Endothelial cell of umbilical vein (primary cell): ENCODE results near the gene MEF2C.

Experiments used
- CTCF ChIP-seq, 2 donors: IDR thresholded peaks; 1 replicate in 1 of 2; 2 replicates in 1 of 2; pipeline ENCODE4 v1.5.1; 2011; ENCODE audit warnings: low read length in 2 of 2, mild to moderate bottlenecking in 2 of 2, moderate library complexity in 2 of 2, control low read depth in 1 of 2, inconsistent platforms in 1 of 2, low read depth in 1 of 2; ENCODE audit not compliant: insufficient read depth in 1 of 2; ENCODE audit errors: extremely low read depth in 1 of 2
- EZH2 ChIP-seq: IDR thresholded peaks from 2 replicates; pipeline ENCODE4 v1.6.1; 2012; ENCODE audit warnings: borderline replicate concordance, low read depth, mild to moderate bottlenecking, moderate library complexity, low read length, inconsistent platforms; ENCODE audit not compliant: severe bottlenecking
- FOS ChIP-seq: IDR thresholded peaks from 2 replicates; pipeline ENCODE4 v1.6.1; 2011; ENCODE audit warnings: mild to moderate bottlenecking, low read length, moderate library complexity, borderline replicate concordance; ENCODE audit not compliant: insufficient read depth
- GATA2 ChIP-seq: IDR thresholded peaks from 2 replicates; pipeline ENCODE4 v1.7.0; 2011; ENCODE audit warnings: low read depth, mild to moderate bottlenecking, moderate library complexity, mixed read lengths, low read length; ENCODE audit not compliant: insufficient read length, insufficient read depth
- MYC ChIP-seq: IDR thresholded peaks from one replicate; pipeline ENCODE4 v1.6.1; 2011; ENCODE audit warnings: mild to moderate bottlenecking, low read depth, low read length
- POLR2A ChIP-seq: IDR thresholded peaks from 2 replicates; pipeline ENCODE4 v1.6.1; 2012; ENCODE audit warnings: low read depth, mild to moderate bottlenecking, control low read depth, low read length

GRCh38 chr5:88808153-88808552 is 74.8 kb downstream of the MEF2C start:
- TF ChIP-seq MYC: no peak
- no peak for TF ChIP-seq CTCF (IDR thresholded peaks at IDR 0.05; ENCODE audit: extremely low read depth in 1 of 2, insufficient read depth in 1 of 2, low read depth in 1 of 2, low read length in 2 of 2)
- no peak for TF ChIP-seq EZH2
- TF ChIP-seq POLR2A: no peak
- no peak for TF ChIP-seq GATA2
- no peak for TF ChIP-seq FOS
